GM19351 (cell line): ENCODE results near the gene RUBCN.

ENCODE experiments used
- ATAC-seq: cut with Tn5 transposase; IDR thresholded peaks from one replicate; pipeline ENCODE4 v1.9.1; 2021; ENCODE audit warnings: mild to moderate bottlenecking, moderate library complexity; ENCODE audit not compliant: unreplicated experiment

The RUBCN gene

DNA sequence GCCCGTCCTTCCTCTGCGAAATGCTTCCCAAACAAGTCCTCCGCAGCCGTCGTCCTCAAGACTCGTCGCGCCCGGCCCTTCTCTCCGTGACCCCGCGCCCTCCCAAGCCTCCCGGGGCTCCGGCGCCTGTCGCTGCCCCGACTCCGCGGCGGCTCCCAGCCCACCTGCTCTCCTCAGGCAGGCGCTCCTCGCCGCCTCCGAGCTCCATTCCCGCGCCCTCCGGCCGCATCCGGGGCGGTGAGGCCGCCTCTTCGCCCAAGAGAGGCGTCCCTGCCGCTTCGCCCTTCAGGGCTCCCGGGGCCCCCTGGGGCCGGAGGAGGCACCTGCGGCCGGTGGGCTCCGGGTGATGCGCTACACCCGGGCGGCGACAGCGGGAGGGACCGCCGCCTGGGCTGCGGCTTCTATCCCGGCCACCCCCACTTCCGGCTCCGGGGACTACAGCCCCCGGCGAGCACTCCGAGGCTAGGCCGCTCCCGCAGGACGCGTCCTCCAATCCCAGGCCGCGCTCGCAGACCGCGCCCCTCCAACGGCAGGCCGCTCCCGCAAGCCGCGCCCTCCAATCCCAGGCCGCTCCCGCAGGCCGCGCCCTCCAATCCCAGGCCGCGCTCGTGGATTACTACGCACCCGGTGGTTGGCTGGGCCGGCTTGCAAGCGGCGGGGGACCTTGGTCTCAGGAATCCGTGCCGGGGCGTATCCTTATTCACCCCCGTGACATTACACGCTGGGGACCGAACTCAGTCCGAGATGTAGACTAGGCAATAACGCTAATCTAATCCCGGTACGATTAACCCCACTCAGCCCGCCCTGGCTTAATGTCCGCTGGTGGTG, at the start of gene RUBCN:
Gene RUBCN (minus strand): TSS at position 414 of the 828 bp plus-strand sequence. CDS start 185 bp downstream, at position 229.
- ATAC-seq: peak; percentile 68

DNA sequence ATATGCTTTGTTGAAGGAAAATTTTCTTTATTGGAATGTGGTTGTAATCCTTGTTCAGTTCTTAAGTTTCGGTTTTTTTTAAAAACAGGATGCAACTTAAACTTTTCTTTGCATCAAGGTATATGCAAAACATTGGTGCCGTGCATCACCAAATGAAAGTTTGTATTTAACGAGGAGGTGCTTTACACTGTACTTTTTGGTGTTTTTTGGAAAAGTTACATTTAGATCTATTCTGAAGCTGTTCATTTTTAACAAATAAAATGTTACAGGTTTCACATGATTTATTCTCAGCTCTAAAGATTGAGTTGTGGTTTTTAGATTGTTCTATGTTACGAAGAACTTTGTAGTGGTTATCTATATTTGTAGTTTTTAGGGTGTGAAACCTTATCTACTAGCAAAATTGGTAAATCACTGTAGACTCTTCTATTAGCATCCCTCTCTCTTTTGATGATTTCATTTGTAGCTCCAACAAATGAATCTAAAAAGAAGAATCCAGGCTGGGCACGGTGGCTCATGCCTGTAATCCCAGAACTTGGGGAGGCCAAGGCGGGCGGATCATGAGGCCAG, 47.4 kb upstream of the RUBCN start:
- ATAC-seq: no peak

DNA sequence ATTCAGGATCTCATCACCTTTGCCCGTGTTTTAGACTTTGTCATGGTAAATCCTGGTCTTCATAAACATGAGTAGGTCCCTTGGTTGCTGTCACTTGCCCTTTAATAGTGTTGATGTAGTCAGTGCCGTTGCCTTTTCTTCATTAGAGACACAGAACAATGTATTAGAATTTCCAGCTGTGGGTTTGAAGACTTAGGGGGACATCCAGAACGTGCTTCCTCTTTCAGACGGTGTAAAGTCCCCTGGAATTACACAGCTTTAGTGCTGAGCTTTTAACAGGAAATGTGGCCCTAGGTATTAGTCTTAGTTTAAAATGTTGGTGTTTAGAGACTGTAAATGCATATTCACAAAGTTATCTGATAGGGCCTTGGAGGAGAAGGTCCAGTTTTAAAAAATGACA, 45.5 kb upstream of the RUBCN start:
- peak; percentile 45 for ATAC-seq

DNA sequence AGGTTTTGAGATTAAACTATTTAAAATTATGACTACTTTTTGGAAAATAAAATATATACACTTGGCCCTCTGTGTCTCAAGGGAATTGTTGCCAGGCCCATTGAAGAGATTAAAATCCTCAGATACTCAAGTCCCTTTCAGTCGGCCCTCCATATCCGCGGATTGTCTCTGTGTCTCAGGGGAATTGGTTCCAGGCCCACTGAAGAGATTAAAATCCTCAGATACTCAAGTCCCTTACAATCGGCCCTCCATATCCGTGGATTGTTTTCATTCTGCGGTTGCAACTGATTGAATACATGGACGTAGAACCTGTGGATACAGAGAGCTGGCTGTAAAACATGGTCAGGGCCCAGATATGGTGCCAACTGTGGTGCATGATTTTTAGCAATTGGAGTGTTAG, 38.6 kb upstream of the RUBCN start:
- no peak for ATAC-seq

DNA sequence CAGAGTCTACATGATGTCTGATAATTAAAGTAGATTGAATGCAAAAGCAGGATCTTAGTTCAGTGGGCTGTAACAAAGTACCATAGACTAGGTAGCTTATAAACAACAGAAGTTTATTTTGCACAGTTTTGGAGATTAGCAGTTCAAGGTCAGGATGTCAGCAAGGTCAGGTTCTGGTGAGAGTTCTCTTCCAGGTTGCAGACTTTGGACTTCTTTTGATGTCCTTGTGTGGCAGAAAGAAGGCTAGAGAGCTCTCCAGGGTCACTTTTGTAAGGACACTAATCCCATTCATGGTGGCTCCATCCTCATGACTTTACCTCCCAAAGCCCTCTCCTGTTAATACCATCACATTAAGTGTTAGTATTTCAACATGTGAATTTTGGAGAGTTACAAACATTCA, 25.1 kb upstream of the RUBCN start:
- no peak for ATAC-seq

DNA sequence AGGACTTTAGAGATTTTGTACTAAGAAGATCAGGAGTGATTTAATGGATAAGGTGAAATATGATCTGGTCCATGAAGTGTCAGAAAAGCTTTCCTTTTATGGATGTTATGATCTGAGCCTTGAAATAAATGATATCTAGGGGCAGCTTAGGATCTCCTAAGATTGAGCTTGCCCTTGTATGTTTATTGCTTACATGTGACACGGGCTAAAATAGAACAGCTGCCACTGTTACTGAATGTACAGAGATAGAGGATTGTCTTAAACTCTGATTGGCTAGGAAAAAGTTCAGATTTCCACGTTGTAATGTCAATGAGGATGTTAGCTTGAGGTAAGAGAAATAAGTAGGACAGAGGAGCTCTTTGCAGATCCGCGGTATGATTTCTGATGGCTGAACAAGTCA, 21.8 kb upstream of the RUBCN start:
- ATAC-seq: no peak

DNA sequence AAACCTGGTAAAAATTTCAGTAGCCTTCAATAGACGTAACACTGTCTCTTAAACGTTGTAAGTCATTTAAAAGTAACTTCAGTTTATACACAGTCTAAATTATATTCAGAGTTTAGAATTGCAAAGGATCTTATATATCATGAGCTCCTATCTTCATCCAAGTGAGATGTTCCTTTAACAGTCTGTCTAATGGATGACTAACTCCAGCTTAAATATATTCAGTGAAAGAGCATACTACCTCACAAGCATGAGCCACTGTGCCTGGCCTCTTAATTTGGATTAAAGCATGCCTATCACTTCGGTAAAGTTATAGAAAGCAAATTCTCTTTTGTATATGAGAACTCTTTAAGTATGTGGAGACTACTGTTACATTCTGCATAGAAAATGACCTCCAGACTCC, 20.0 kb upstream of the RUBCN start:
- ATAC-seq: no peak

DNA sequence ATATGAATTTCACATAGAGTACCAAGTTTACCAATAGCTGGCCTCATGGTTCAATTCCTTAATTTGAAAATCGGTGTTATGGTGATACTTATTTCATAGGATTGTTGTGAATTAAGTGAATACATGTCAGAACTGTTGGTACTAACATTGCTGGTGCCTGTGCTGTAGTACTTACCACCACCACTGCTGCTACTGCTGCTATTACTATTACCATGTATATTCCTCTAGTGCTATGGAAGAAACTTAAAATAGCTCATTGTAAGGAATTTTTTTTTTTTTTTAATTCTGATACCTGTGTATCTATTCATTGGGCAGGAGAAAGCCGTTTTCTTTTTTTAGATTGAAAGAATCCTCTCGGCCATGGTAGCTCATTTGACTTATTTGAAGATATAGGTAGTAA, 16.6 kb upstream of the RUBCN start:
- no peak for ATAC-seq

DNA sequence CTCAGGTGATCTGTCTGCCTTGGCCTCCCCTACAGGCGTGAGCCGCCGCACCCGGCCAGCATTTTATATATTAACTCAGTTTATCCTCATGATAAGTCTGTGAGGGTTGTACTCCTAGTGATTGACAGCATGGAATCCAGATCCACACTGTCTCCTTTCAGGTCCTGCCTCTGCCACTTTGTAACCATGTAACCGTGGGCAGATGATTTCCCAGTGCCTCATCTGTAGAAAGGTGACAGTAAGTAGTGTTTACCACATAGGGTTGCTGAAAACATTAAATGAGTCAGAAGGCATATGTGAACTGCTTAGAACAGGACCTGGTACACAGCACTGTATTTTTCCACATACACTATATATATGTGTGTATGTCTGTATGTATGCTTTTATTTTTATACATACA, 15.4 kb upstream of the RUBCN start:
- no peak for ATAC-seq

DNA sequence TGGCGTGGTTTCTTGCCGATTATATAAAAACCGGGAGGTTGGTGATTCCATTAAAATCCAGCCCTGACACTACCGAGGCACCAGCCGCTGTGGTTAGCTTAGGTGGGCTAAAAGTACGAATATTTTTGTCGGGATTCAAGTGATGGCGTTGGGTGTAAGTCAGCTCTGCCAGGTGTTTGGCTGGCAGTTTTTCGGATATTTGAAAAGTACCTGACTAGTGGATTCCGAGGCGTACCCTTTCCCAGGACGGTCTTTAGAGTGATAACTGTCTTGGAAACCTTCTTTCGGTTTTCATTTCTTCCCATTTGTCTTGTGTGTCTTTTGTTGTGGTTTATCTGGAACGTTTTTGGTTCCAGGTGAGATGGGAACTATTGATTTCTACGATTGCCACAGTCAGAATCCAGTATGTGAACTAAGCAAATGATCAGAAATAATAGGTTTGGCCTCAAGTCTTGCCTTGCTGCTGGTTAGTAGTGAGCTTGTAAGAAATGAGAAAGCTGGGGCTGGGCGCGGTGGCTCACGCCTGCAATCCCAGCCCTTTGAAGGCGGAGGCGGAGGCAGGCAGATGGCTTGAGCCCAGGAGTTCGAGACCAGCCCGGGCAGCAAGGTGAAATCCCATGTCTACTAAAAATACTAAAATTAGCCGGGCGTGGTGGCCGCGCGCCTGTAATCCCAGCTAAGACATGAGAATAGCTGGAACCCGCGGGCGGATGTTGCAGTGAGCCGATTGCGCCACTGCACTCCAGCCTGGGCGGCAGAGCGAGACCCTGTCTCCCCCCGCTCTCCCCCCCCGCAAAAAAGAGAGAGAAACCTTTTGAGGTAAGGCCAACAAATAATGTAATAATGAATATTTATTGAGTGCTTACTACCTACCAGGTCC, 14.4 kb upstream of the RUBCN start:
- no peak for ATAC-seq

DNA sequence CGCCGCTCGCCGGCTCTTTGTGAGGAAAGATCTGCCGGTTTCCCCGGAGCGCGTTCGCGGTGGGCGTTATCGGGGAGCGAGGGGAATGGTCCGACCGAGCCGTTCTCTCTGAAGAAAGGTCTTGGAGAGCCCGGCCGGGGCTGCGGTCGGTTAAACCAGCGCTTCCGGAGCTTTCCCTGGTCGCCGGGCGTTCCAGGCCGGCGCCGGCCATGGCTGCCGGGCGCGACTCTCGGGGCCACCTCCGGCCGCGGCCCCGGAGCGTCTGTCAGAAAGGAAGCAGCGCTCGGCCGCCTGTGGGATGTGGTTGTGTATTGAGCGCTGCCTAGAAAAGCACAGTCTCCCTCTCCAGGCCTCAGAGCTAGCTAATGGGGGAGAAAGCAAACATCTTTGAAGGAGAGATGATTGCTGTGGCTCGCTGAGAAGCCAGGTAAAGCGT, 13.7 kb upstream of the RUBCN start:
- peak; percentile 41 for ATAC-seq

DNA sequence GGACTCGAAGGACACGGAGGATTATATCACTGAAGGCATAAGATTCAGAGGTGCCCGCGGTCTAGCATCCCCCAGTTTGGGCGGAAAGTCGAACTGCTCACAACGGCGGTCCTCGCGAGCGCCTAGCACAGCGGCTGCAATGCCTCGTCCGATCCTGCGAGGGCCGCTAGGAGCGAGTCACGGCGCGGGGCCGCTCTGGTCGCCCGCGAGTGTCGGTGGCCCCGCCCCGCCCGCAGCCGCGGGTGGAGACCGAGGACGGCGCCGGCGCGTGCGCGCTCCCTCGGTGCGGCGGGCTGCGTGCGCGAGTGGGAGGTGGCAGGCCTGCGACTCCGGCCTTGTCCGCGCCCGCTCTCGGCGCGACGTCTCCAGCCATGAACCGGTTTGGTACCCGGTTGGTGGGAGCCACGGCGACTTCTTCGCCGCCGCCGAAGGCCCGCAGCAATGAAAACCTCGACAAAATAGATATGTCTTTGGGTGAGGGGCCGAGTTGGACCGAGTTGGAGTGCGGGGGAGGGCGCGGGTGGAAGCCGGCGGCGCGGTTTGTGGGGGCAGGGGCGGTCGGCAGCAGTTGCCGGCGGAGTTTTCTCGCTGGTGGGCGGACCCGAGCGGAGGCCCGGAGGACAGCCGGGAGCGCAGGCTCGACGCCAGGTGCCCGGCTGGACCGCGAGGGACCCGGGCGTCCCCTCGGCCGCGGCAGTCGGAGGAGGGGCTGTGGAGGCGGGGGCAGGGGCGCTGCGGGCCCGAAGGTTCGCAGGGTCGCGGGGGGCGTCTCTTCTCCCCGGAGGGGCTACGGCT, 13.1 kb upstream of the RUBCN start, which contains the start of gene FYTTD1:
Gene FYTTD1 (plus strand): TSS at position 283 of the 795 bp plus-strand sequence. CDS start 89 bp downstream, at position 372.
- ATAC-seq: peak; percentile 73

DNA sequence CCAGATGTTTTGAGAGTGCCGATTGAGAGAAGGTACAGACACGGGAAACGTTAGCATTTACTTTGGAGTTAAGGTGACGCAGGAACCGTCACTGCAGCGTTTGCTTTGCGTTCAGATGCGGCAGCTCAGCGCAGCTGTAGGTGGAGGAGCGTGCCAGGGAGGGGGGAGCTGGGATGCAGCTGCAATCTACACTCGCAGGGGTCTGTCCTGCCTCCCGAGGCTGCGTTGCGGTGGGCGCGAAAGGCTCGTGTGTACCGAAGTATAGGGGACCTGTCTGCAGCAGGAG, 12.6 kb upstream of the RUBCN start:
- ATAC-seq: peak; percentile 36

DNA sequence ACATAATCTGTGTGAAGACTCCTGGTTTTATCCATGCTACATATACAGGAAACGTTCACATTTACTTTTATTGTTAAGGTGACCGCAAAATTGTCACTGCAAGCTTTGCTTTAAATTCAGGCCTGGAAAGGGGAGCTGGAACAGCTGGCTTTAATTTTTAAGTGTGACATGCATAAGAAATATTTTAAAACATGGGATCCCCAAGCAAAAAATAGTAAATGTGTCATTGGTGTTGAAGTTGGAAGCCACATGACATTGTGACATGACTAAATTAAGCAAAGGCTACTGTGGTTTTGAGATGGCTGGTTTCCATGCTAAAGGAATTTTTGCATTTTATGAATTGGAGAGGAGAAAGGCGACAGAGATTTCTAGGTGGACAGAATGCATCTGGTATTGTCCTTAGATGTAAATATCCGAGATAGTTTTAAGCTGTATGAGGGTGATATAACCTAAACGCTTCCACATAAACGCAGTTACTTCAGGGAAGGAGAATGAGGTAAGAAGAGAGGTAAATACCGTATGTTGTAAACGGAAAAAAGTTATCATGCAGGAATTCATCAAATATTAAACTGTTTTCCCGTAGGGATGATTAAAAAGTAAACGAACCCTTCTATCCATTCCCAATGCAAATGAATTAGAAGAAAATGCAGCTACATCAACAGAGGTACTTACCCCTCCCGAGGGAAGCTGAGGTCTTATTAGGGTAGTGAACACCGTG, 12.1 kb upstream of the RUBCN start:
- ATAC-seq: no peak

DNA sequence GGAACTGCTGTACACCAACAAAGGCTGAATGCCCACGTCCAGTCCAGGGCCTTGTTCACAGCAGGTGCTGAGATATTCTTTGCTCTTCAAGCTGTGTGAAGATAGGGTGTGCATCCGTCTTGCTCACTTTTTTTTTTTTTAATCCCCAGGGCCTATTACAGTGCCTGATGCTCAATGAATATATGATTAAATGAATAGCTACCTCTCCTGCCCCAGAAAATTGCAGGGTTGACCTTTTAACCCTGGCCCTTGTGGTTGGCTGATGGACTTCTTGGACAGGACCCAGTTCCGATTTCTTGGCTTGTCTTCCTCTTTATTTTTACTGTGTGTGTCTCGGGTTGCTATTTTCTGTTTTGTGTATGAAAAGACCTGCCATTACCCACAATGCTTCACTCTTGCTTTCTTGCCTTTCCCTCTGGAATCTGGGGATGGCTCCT, 10.1 kb upstream of the RUBCN start:
- ATAC-seq: no peak

DNA sequence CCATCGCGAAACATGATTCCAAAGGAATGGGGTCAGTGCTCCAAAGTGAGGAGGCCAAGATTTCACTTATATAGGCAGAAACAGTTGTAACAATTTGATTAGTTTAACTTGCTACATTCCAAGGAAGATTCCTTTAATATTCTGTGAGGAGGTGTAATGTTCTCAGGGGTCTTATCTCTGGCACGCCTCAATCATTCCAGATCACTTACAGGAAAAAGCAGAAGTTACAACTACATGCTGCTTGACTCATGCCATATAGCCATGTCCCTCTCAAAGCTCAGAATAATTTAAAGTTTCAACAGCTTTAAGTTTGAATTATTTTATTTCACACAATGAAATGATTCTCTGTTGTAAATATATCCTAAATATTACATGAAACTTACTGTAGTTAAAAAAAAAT, 9.5 kb upstream of the RUBCN start:
- no peak for ATAC-seq

DNA sequence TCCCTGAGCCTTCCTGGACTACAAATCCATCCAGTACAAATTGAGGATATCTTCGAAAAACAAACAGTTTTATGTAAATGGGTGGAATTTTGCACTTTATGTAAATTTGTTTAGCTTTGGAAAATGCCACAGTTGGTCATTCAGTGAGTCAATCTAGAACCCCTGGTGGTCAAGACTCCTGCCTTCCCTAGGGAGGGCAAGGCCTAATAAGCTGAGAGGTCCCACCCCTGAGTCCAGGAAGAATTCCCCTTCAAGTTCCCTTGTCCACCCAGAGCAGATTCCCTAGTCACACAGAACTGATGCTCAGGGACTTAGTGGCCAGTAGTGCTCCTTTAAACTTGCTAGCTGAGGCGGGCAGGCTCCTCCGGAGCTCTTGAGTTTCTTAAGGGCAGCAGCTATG, 6.1 kb upstream of the RUBCN start:
- no peak for ATAC-seq

DNA sequence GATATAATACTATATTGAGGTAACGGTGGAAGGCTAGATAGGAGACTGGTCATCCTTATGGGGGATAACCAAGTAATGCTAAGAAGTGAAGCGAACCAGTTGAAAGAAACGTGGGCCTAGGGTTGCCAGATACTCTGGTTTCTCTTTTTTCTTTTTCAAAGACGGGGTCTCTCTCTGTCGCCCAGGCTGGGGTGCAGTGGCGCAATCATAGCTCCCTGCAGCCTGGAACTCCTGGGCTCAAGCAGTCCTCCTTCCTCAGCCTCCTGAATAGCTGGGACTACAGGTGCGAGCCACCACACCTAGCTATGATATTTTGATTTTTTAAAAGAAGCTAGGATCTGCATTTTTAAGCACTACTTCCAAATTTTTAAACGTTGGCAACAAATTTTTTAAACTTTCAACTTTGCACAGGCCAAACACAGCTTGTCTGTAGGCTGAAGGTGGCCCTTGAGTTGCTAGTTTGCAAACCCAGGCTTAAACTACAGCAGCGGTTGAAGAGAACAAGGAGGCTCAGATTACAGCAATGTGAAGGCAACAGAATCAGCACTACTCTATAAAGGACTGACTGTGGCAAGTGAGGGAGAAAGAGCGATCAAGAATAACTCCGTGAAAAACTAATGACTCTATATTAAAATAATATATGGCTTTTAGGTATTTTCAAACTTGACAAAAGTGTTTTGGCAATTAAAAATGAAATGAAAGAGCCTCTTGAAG, 1.2 kb upstream of the RUBCN start:
- no peak for ATAC-seq

DNA sequence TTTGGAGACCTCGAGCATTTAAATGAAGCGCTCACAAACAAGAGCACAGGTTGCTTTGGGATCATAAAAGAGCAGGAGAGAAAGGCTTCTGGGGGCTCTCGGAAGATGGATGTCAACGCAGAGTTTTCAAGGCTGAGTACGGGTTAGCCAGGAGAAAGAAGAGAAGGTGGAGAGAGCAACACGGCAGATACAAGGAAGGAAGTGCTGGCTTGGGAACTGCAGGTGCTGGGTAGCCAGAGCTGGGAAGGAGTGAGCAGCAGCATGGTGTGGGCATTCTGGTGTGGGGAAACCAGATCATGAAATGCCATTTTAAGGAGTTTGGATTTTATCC, 580 bp upstream of the RUBCN start:
- ATAC-seq: no peak

DNA sequence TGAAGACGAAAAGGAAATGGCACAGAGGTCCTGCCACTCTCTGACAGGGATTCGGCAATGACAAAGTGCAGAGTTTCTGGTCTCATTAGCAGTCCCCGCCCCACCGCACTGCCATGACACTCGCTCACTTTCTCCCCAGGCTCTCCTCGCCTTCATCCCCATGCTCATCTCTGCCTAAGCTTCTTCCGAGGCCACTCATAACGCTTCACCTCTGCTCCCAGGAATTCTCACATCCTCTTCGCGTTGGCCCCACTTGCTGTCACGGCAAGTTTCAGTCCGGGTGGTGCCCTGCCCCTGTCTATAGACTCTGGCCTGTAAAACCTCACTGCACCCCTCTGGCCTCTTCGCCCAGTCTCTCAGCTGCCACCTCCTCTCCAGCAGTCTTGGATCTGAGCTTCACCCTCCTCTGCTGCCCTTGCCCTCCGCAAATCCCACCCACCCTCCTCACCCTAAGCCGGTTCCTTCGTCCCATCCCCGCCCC, 654 bp downstream of the RUBCN start:
- ATAC-seq: peak; percentile 16
